ENCODE measurements around the gene UCHL5.
"Not testable (repeated sequence)": the region's sequence is repeated elsewhere in the genome, so short reads cannot be mapped to it uniquely, and the experiment has no call there.

The UCHL5 gene

GRCh38 chr1:193013005-193013404 is 46.2 kb downstream of the UCHL5 start:
- DNase-seq (ENCODE audit: low spot score): no peak
- Histone ChIP-seq H3K27ac (no peak overlapping the region), H3K4me3 (no peak overlapping the region)
- TF ChIP-seq CTCF (IDR thresholded peaks at IDR 0.05): no peak

GRCh38 chr1:193011406-193011805 is 47.8 kb downstream of the UCHL5 start:
- no peak for DNase-seq (ENCODE audit: low spot score)
- H3K4me3 ChIP-seq: no peak overlapping the region
- H3K27ac ChIP-seq: no peak overlapping the region
- TF ChIP-seq CTCF (IDR thresholded peaks at IDR 0.05): no peak

- H3K27ac ChIP-seq: no peak overlapping the region
- no peak overlapping the region for H3K4me3 ChIP-seq
- TF ChIP-seq CTCF (IDR thresholded peaks at IDR 0.05): no peak
- DNase-seq (ENCODE audit: low spot score): no peak
Measured at GRCh38 chr1:193009501-193009900, 49.7 kb downstream of the UCHL5 start.

- no peak overlapping the region for H3K4me3 ChIP-seq
- no peak overlapping the region for H3K27ac ChIP-seq
- no peak for DNase-seq (ENCODE audit: low spot score)
- no peak for TF ChIP-seq CTCF (IDR thresholded peaks at IDR 0.05)
Measured at GRCh38 chr1:193005785-193006184, 53.4 kb downstream of the UCHL5 start.

GRCh38 chr1:192998536-192998935 is 60.6 kb downstream of the UCHL5 start:
- H3K4me3 ChIP-seq: no peak overlapping the region
- no peak for TF ChIP-seq CTCF (IDR thresholded peaks at IDR 0.05)
- no peak overlapping the region for H3K27ac ChIP-seq
- no peak for DNase-seq (ENCODE audit: low spot score)

GRCh38 chr1:192994141-192994540 is 65.0 kb downstream of the UCHL5 start:
- DNase-seq (ENCODE audit: low spot score): no peak
- TF ChIP-seq CTCF (IDR thresholded peaks at IDR 0.05): no peak
- Histone ChIP-seq H3K27ac (no peak overlapping the region), H3K4me3 (no peak overlapping the region)

GRCh38 chr1:192993426-192994085 is 65.6 kb downstream of the UCHL5 start:
- no peak for TF ChIP-seq CTCF (IDR thresholded peaks at IDR 0.05)
- no peak for DNase-seq (ENCODE audit: low spot score)
- no peak overlapping the region for H3K27ac ChIP-seq
- no peak overlapping the region for H3K4me3 ChIP-seq

- not testable (repeated sequence) for DNase-seq (ENCODE audit: low spot score); H3K4me3 ChIP-seq; H3K27ac ChIP-seq
Measured at GRCh38 chr1:192986748-192987334, 72.3 kb downstream of the UCHL5 start.
